H1 (cell line): ENCODE results near the gene SLC22A31.

ENCODE experiments used
- BACH1 ChIP-seq: IDR thresholded peaks from 2 replicates; pipeline ENCODE4 v1.6.1; 2012; ENCODE audit warnings: low read length, improper control_type of control experiment
- CEBPB ChIP-seq: IDR thresholded peaks from 2 replicates; pipeline ENCODE4 v1.6.1; 2012; ENCODE audit warnings: low read depth, low read length
- EP300 ChIP-seq, 2 experiments: IDR thresholded peaks; 1 replicate in 1 of 2; 2 replicates in 1 of 2; pipeline ENCODE4 v1.6.1; 2011 to 2012; ENCODE audit warnings: low read depth in 2 of 2, low read length in 2 of 2, mild to moderate bottlenecking in 2 of 2, borderline replicate concordance in 1 of 2, inconsistent platforms in 1 of 2, moderate library complexity in 1 of 2
- EZH2 ChIP-seq: fragments of 200-600 bp; sonication (generic); IDR thresholded peaks from 2 replicates; pipeline ENCODE4 v1.7.1; 2012; ENCODE audit warnings: low read depth, mild to moderate bottlenecking, moderate library complexity, low read length, inconsistent platforms; ENCODE audit not compliant: severe bottlenecking
- POLR2A ChIP-seq, 2 experiments: IDR thresholded peaks; 1 replicate in 1 of 2; 2 replicates in 1 of 2; pipeline ENCODE4 v1.6.1; 2011; ENCODE audit warnings: low read depth in 2 of 2, low read length in 2 of 2, mild to moderate bottlenecking in 2 of 2; ENCODE audit errors: control extremely low read depth in 1 of 2
- POLR2AphosphoS5 ChIP-seq: IDR thresholded peaks from 2 replicates; pipeline ENCODE4 v1.6.1; 2011; ENCODE audit warnings: low read depth, low read length
- SP1 ChIP-seq: IDR thresholded peaks from 2 replicates; pipeline ENCODE4 v1.6.1; 2011; ENCODE audit warnings: low read depth, low read length
- TEAD4 ChIP-seq: IDR thresholded peaks from 2 replicates; pipeline ENCODE4 v1.6.1; 2012; ENCODE audit warnings: low read depth, low read length, inconsistent platforms, mixed read lengths
- YY1 ChIP-seq: IDR thresholded peaks from 2 replicates; pipeline ENCODE4 v1.6.1; 2011; ENCODE audit warnings: low read depth, mild to moderate bottlenecking, low read length
- TF ChIP-seq, protein P1 (sequence below), 3 experiments: IDR thresholded peaks; 1 replicate in 2 of 3; 2 replicates in 1 of 3; pipeline versions ENCODE4 v1.5.1 to v1.6.1; 2011; ENCODE audit warnings: low read length in 3 of 3, mild to moderate bottlenecking in 3 of 3, inconsistent platforms in 2 of 3, low read depth in 1 of 3, moderate library complexity in 1 of 3; ENCODE audit not compliant: insufficient read depth in 1 of 3; ENCODE audit errors: control extremely low read depth in 1 of 3
- TF ChIP-seq, protein P2 (sequence below): IDR thresholded peaks from 2 replicates; pipeline ENCODE4 v1.6.1; 2011; ENCODE audit warnings: low read depth, mild to moderate bottlenecking, low read length; ENCODE audit not compliant: insufficient read depth

DNA sequence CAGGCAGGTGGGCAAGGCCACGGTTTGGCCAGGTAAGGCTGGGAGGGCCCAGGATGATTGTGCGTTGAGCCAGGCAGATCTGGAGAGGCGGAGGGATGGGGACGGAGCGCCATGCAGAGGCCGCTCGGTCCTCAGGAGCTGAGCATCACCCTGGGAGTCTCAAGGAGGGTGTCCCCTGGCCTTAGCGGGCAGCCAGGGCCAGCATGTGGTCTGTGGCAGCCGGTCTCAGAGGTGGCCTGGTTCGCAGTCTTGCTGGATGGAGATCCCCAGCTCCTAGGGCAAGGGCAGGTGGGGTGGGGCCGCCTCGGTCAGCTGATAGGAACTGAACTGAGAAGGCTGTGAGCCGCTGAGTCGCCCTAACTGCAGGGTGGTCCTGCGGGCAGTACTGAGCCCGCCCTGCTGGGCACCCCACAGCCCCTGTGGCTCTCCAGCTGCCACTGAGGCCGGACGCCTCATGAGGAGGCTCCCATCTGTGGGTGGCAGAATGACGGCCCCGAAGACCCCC, 40.4 kb downstream of the SLC22A31 start:
- TF ChIP-seq TEAD4 (no peak), POLR2A (IDR thresholded peaks at IDR 0.05; ENCODE audit: control extremely low read depth in 1 of 2, low read depth in 2 of 2, low read length in 2 of 2) (no peak), YY1 (no peak), EZH2 (no peak), EP300 (IDR thresholded peaks at IDR 0.05; ENCODE audit: borderline replicate concordance in 1 of 2, low read depth in 2 of 2, low read length in 2 of 2) (no peak), BACH1 (no peak), POLR2AphosphoS5 (no peak), CEBPB (no peak), SP1 (no peak)
- TF ChIP-seq, protein P1, sequence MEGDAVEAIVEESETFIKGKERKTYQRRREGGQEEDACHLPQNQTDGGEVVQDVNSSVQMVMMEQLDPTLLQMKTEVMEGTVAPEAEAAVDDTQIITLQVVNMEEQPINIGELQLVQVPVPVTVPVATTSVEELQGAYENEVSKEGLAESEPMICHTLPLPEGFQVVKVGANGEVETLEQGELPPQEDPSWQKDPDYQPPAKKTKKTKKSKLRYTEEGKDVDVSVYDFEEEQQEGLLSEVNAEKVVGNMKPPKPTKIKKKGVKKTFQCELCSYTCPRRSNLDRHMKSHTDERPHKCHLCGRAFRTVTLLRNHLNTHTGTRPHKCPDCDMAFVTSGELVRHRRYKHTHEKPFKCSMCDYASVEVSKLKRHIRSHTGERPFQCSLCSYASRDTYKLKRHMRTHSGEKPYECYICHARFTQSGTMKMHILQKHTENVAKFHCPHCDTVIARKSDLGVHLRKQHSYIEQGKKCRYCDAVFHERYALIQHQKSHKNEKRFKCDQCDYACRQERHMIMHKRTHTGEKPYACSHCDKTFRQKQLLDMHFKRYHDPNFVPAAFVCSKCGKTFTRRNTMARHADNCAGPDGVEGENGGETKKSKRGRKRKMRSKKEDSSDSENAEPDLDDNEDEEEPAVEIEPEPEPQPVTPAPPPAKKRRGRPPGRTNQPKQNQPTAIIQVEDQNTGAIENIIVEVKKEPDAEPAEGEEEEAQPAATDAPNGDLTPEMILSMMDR (IDR thresholded peaks at IDR 0.05; ENCODE audit: control extremely low read depth in 1 of 3, insufficient read depth in 1 of 3, low read depth in 1 of 3, low read length in 3 of 3), result no peak
- TF ChIP-seq, protein P2, sequence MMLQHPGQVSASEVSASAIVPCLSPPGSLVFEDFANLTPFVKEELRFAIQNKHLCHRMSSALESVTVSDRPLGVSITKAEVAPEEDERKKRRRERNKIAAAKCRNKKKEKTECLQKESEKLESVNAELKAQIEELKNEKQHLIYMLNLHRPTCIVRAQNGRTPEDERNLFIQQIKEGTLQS, result no peak
